Stimulated activated CD4-positive, alpha-beta T cell treated with anti-CD3 and anti-CD28 coated beads, TNF-alpha, amount 100 ng/mL, for 24 hours (primary cell): Measurements from ENCODE around the gene ZFP69B.
A peak's percentile ranks its signal among the peaks of the same experiment; 100 is the strongest.

Source experiments
- DNase-seq, 3 experiments: peaks; one replicate each; pipeline ENCODE4 v3.0.0-alpha.2; 2020; ENCODE audit warnings: low read depth in 3 of 3

Gene ZFP69B

GRCh38 chr1:40449684-40450494, at the start of gene ZFP69B:
Gene ZFP69B (plus strand): TSS chr1:40450476. CDS start chr1:40450962, 486 bp downstream.
- peak; percentile 64 to 91 (median 81) for DNase-seq

- DNase-seq = no peak
Measured at GRCh38 chr1:40401473-40402201, 48.6 kb upstream of the ZFP69B start.

GRCh38 chr1:40404670-40405462, 45.4 kb upstream of the ZFP69B start:
- DNase-seq = no peak

GRCh38 chr1:40405812-40406211, 44.5 kb upstream of the ZFP69B start:
- DNase-seq = no peak

- no peak for DNase-seq
Measured at GRCh38 chr1:40407453-40407852, 42.8 kb upstream of the ZFP69B start.

- DNase-seq = no peak
Measured at GRCh38 chr1:40409467-40409866, 40.8 kb upstream of the ZFP69B start.

- no peak for DNase-seq
Measured at GRCh38 chr1:40411294-40411693, 39.0 kb upstream of the ZFP69B start.

GRCh38 chr1:40411843-40412242, 38.4 kb upstream of the ZFP69B start:
- no peak for DNase-seq

GRCh38 chr1:40413527-40414252, 36.6 kb upstream of the ZFP69B start:
- DNase-seq = no peak

GRCh38 chr1:40414331-40414730, 35.9 kb upstream of the ZFP69B start:
- DNase-seq = no peak

- DNase-seq = no peak
Measured at GRCh38 chr1:40416709-40417108, 33.6 kb upstream of the ZFP69B start.

- no peak for DNase-seq
Measured at GRCh38 chr1:40421431-40422384, 28.6 kb upstream of the ZFP69B start.

- no peak for DNase-seq
Measured at GRCh38 chr1:40422630-40423263, 27.5 kb upstream of the ZFP69B start.

GRCh38 chr1:40423264-40423642, 27.0 kb upstream of the ZFP69B start:
- DNase-seq = no peak

GRCh38 chr1:40423951-40424618, 26.2 kb upstream of the ZFP69B start:
- DNase-seq = no peak

GRCh38 chr1:40425198-40425597, 25.1 kb upstream of the ZFP69B start:
- no peak for DNase-seq

GRCh38 chr1:40431385-40431784, 18.9 kb upstream of the ZFP69B start:
- DNase-seq = no peak

GRCh38 chr1:40432644-40433390, 17.5 kb upstream of the ZFP69B start:
- DNase-seq = no peak

GRCh38 chr1:40435471-40435870, 14.8 kb upstream of the ZFP69B start:
- no peak for DNase-seq
